GM19324 (cell line): ENCODE measurements around the gene SLC35F4.
"Not testable (repeated sequence)": the region's sequence is repeated elsewhere in the genome, so short reads cannot be mapped to it uniquely, and the experiment has no call there.

ENCODE experiments used
- ATAC-seq: cut with Tn5 transposase; IDR thresholded peaks from one replicate; pipeline ENCODE4 v1.9.1; 2021; ENCODE audit warnings: mild to moderate bottlenecking, moderate library complexity; ENCODE audit not compliant: unreplicated experiment, low FRiP score

Gene SLC35F4

DNA sequence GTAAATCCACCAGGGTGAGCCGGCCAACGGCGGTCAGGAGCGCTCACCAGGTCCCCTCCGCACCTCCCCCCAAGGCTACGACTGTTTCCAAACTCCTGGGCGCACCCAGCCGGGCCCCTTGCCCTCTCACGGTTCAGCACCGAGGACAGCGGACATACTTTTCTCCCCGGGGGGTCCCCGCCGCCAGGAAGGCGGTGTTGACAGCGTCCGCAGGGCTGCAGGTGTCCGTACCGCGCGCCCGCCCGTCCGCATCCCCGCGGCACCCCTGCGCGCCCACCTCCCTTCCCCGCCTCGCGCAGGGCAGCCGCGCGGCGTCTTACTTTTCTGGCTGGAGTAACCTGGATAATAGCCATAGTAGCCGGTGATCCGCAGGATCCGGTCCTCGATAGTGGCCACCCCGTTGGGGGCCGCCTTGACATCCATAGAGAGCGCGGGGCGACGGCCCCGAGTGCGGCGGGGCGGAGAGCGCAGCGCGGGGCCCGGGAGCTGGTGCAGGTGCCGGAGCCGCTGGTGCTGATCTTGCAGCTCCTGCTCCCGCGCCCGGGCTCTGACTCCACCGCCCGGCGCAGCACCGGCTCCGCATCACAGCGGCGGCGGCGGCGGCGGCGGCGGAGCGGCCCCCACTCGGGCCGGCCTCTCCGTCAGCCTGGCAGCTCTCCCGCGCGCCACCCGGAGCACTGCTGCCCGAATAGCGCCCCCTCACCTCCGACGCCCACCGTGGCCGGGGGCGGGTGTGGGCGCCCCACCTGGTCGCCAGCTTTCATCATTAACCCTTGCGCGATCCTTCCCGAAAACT is at the start of gene SLC35F4:
Gene SLC35F4 (minus strand): TSS at position 690 of the 796 bp plus-strand sequence.
- ATAC-seq: no peak

- no peak for ATAC-seq
Observed at GRCh38 chr14:57909626-57910025, 43.7 kb upstream of the SLC35F4 start.

DNA sequence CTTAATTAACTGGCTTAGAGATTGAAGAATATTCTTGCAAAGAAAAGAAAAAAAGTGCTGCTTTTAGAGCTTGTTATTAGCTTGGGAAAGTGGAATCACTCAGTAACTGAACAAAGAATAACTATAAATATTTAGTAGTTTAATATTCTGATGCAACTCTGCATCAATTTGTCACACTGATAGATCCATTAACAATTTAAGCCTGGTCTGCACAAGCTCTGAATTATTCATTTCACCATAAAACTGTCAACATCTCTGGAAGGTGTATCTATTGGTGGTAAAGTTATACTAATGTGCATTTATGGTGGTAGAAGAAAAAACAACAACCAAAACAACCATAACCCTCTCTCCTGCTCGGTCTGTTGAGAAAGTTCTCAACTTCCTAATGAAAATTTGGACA is 38.1 kb upstream of the SLC35F4 start:
- ATAC-seq: no peak

DNA sequence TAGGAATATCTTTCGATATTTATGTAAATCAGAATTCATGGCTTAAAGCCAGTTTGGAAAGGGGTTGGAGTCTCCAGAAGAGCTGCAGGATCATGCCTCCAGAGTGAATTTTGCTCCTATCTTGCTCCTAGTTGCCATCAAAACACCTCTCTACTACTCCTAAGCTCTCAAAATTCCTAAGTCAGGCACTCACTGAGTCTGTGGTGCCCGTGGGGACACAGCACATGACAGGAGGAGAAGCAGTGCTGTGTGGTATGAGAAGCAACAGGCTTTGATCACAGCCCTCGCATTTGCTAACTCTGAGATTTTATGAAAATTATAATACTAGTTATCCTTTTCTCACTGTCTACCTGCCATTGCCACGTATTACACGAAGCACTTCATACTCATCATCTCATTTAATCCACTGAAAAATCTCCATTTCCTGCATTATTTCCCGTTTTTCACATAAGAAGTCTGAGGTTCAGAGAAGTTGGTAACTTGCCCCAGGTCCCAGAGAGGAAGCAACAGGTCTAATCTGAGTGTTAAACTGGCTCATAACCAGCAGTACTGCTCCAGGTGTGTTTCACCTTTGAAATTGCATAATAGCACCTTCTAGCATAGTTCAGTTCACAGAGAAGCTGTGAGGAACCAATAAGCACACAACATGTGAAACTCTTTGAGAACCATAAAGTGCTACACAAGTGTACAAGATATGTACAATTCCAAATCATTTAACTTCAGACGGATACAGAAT is 33.1 kb upstream of the SLC35F4 start:
- ATAC-seq: no peak

GRCh38 chr14:57897144-57897748 is 31.4 kb upstream of the SLC35F4 start:
- no peak for ATAC-seq

DNA sequence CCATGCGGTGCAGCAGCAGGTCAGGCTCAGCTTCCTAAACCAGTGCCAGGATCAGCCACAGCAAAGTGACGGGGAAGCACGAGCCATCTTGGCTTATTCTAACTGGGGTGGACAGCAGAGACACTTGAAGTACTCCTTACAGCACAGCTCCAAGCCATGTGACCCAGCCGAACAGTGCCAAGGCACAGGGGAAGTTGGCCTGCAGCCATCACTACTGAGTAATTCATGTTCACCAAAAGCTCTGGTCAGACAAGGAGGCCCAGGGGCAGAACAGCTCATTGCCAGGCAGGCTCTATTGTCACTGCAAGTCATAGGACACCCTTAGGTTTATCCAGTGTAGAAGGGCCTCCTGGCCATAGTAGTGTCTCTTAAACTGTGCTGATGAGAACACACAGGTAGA is 23.4 kb upstream of the SLC35F4 start:
- no peak for ATAC-seq

DNA sequence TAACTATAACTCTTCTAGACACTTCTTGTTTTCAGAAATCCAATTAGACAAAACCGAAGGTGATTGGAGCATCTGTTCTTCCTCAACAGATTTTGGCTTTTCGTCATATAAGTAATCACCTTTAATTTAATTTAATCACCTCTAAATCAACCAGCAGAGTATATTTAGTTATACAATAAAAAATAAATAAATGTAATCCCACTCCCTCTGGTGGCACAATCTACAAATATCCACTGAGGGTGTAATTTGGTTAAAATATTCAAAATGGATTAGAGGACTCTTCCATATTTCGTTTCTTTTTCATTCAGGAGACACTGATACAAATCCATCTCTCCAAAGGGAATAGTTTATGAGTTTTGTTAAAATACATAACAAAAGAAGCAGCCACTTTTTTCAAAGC is 18.3 kb upstream of the SLC35F4 start:
- no peak for ATAC-seq

GRCh38 chr14:57883061-57883460 is 17.2 kb upstream of the SLC35F4 start:
- no peak for ATAC-seq

GRCh38 chr14:57879516-57879915 is 13.6 kb upstream of the SLC35F4 start:
- no peak for ATAC-seq

DNA sequence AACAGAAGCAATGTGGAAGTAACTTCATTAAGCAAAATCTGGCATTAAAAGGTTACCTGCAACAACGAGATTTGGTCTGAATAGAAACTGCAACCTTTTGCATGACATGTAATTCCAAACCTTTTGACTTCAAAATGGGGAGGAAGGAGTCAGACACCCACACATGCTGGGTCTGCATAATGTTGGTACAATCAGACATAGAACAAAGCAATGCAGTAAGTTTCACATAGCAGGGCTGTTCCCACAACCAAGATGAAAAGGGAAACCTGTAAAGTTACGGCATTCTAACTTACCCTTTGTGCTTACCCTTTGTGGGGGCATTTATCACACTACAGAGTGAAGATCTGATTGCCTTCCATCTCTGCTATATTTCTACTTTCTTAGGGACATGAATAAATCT is 10.1 kb upstream of the SLC35F4 start:
- no peak for ATAC-seq

DNA sequence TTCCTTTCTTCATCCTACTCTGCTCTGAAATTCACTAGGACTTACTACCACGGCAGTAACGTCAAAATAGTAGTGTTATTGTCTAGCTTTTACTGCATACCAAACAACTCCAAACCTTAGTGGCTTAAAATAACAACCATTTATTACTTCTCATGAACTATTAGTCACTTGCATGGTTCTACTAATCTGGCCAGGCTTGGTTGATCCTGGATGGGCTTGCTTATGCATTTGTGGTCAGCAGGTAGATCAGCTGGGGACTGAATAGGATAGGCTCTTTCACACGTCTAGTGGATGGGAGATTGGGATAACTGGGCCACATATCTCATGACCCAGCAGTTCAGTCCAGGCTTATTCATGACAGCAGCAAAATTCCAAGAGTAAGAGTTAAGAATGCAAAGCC is 9.4 kb upstream of the SLC35F4 start:
- ATAC-seq: no peak

DNA sequence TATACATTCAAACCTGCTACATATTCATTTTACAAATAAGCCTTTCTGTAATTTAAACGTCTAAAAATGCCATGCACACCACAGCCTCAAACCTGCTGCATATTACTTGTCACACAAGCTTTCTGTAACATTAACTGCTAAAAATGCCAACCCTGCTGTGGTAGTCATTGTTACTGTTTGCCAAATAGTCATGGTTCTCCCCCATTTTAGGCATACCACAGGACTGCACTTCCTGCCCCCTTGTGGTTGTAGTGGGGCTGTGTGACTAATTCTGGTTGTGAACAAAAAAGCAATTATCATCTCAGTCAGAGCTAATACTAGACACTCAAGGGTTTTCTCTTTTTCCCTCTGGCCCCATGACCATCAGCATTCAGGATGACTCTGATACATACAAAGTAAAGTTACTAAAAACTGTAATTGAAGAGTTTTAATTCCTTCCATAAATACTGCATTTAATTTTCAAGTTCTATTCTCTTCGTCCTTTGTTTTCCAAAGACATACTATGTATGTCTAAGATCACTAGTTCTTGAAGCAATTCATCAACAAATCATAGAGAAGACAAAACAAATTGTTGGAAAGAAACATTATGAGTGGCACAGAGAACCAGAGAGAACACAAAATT is 5.7 kb upstream of the SLC35F4 start:
- ATAC-seq: no peak

- ATAC-seq: no peak
Observed at GRCh38 chr14:57870686-57871457, 5.0 kb upstream of the SLC35F4 start.

DNA sequence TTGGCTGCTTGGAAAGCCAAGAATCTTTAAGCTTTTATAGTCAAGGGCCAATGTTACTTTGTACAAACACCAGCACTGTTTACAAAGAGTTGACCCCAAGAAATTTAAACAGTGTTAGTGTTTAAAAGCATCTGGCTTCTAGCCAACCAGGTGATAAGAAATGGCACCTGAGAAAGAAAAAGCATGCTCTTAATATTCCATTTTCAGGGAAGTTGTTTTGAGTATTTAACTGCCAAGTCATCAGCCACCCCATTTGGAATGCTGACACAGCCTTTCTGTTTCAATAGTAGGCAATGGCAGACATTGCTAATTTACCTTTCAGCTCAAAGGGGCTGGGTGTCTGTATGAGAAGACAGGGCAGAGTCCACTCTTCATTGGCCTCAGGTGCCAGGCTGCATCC is 3.7 kb upstream of the SLC35F4 start:
- no peak for ATAC-seq

- no peak for ATAC-seq
Observed at GRCh38 chr14:57866199-57866705, 360 bp upstream of the SLC35F4 start.

DNA sequence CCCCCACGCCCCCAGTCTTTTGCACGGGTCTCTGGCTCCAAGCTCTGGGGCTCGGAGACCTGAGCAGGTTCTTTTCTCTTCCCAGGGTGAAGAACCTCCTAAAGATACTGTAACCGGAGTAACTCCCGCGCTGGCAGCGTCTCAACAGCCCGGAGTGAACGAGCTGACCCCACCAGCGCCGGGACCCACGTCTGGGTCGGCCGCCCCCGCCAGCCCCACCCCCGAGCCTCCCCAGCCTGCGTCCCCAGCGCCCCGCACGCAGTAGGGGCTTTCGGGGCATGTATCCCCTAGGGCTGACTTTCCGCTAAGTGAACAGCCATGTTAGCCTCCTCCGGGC is 858 bp downstream of the SLC35F4 start:
- ATAC-seq: no peak

DNA sequence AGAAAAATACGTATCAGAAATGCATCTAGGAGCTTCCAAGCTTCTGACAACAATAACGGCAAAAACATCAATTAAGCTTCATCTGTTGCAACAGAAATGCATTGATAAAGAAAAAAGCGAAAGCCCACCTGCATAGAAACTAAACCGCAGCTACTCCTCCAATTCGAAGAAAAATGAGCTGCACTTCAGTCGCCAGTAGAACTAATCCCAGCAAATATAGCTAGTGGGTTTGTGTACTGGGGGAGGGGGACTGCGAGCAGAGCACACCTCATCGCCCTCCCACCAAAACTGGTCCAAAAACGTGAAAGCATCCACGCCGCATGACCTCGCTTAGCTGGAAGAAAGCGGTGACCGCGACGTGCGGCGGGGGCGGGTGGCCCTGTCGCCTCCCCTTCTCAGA is 1.2 kb downstream of the SLC35F4 start:
- ATAC-seq: no peak

DNA sequence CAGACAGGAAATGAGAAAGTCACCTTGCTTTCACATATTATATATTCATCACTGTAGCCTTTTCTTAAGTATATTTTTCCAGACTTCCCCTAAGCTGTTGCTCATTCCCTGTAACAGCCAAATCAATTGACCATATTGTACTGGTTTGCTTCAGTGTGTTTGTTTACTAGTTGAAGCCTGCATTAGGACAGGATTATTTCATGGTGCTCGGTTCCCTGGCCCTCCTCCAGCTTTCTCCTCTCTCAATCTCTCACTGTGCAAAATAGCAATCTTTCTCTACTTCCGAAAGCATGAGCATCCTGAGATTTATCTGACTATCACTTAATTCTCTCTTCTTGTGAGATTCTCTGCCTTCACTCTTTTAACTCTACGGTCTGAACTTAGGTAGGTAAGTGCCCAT is 2.4 kb downstream of the SLC35F4 start:
- no peak for ATAC-seq

- ATAC-seq: not testable (repeated sequence)
Observed at GRCh38 chr14:57855666-57856065, 10.2 kb downstream of the SLC35F4 start.

DNA sequence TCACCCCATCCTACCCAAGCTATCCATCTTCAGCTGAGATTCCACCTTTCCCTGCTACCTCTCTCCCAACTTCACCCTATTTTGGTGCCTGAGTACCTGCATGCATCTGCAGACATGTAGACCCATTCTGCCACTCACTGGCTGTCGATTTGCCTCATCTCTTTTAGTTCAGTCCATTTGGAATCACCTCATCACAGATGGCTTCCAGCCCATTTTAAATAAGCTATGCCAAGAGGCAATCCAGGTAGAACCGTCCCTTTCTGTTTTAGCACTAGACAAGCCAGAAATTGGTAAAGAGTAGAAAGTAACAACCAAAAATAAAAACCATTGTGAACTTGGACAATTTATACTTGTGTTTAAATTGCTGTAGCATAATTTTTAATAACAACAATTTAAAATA is 11.3 kb downstream of the SLC35F4 start:
- ATAC-seq: no peak
